Endothelial cell of umbilical vein (primary cell): ENCODE data around the gene GATAD2A. TPM values are rescaled to one million over a fixed set of nuclear protein-coding genes. Genes with fewer than 3 reads are reported as not detected.

Experiments
- BruUV-seq: library from RNA; stranded (reverse); fragments of 400-500 nt; replicated peaks from 2 replicates; lab custom pipeline; 2021; lab: Mats Ljungman, UMichigan
- CTCF ChIA-PET: fragments of 300-600, 350-600 bp; sonication (Branson Sonifier 250); formaldehyde crosslinking; loops from one replicate; lab custom pipeline; 2021; ENCODE audit warnings: antibody characterized with exemption, inconsistent platforms; lab: Charles Lee
- POLR2A ChIA-PET: fragments of 300-600, 350-600 bp; sonication (Branson Sonifier 250); formaldehyde crosslinking; loops from one replicate; lab custom pipeline; 2021; ENCODE audit warnings: antibody characterized with exemption, inconsistent platforms; lab: Charles Lee
- DNase-seq: peaks from one replicate; pipeline ENCODE4 v3.0.0-alpha.2; 2011; ENCODE audit warnings: low read depth, low spot score
- FAIRE-seq: peaks from 2 replicates; lab custom pipeline; 2011; peaks lifted over from hg19 to GRCh38; lab: Jason Lieb, UNC
- H2AFZ ChIP-seq: 2 replicates; pipeline ENCODE4 v1.6.0; 2012; ENCODE audit warnings: low read depth, low read length, control low read depth, inconsistent platforms
- H3K27ac ChIP-seq: 2 replicates; pipeline ENCODE4 v1.5.1; 2011; ENCODE audit warnings: low read depth, mild to moderate bottlenecking, control low read depth, low read length, moderate library complexity; ENCODE audit not compliant: insufficient read depth
- H3K27me3 ChIP-seq, 2 experiments: 2 replicates each; pipeline versions ENCODE4 v1.6.0 to v1.6.1; 2011; ENCODE audit warnings: low read length in 2 of 2, mixed read lengths in 1 of 2; ENCODE audit not compliant: control insufficient read depth in 2 of 2, insufficient read depth in 2 of 2
- H3K36me3 ChIP-seq, 2 experiments: 2 replicates in 1 of 2; 3 replicates in 1 of 2; pipeline ENCODE4 v1.5.1; 2011; ENCODE audit warnings: low read length in 2 of 2, mild to moderate bottlenecking in 1 of 2, moderate library complexity in 1 of 2; ENCODE audit not compliant: control insufficient read depth in 2 of 2, insufficient read depth in 2 of 2; ENCODE audit errors: extremely low read depth in 1 of 2
- H3K4me1 ChIP-seq: 3 replicates; pipeline ENCODE4 v1.5.1; 2011; ENCODE audit warnings: mild to moderate bottlenecking, low read length; ENCODE audit not compliant: control insufficient read depth, insufficient read depth; ENCODE audit errors: extremely low read depth
- H3K4me2 ChIP-seq: 2 replicates; pipeline ENCODE4 v1.6.1; 2011; ENCODE audit warnings: low read length, control low read depth, mixed read lengths; ENCODE audit not compliant: insufficient read depth
- H3K4me3 ChIP-seq, 3 experiments: fragments of 200-600 bp in 1 of 3; sonication (generic), shearing (Covaris generic) in 1 of 3; replicated peaks in 1 of 3; 2 replicates each; pipeline ENCODE4 v1.5.1; 2011 to 2016; ENCODE audit warnings: control low read depth in 3 of 3, low read length in 3 of 3, mild to moderate bottlenecking in 2 of 3, inconsistent platforms in 1 of 3, low read depth in 1 of 3, moderate library complexity in 1 of 3; ENCODE audit not compliant: insufficient read depth in 1 of 3
- H3K79me2 ChIP-seq: 2 replicates; pipeline ENCODE4 v1.6.0; 2012; ENCODE audit warnings: low read length, inconsistent platforms; ENCODE audit not compliant: control insufficient read depth, insufficient read depth
- H3K9ac ChIP-seq: replicated peaks from 2 replicates; pipeline ENCODE3; 2011; ENCODE audit warnings: low read length, control low read depth; ENCODE audit not compliant: insufficient read depth; ENCODE audit errors: extremely low read depth
- H3K9me1 ChIP-seq: replicated peaks from 3 replicates; pipeline ENCODE4 v1.6.0; 2011; ENCODE audit warnings: mild to moderate bottlenecking, low read length; ENCODE audit not compliant: control insufficient read depth, insufficient read depth; ENCODE audit errors: extremely low read depth
- H3K9me3 ChIP-seq: replicated peaks from 2 replicates; pipeline ENCODE4 v1.5.1; 2012; ENCODE audit warnings: low read length, inconsistent platforms; ENCODE audit not compliant: control insufficient read depth, insufficient read depth
- H4K20me1 ChIP-seq: replicated peaks from 2 replicates; pipeline ENCODE3; 2011; ENCODE audit warnings: mild to moderate bottlenecking, low read length; ENCODE audit not compliant: control insufficient read depth, insufficient read depth; ENCODE audit errors: extremely low read depth
- CTCF ChIP-seq, 2 donors: IDR thresholded peaks; 1 replicate in 1 of 2; 2 replicates in 1 of 2; pipeline ENCODE4 v1.5.1; 2011; ENCODE audit warnings: low read length in 2 of 2, mild to moderate bottlenecking in 2 of 2, moderate library complexity in 2 of 2, control low read depth in 1 of 2, inconsistent platforms in 1 of 2, low read depth in 1 of 2; ENCODE audit not compliant: insufficient read depth in 1 of 2; ENCODE audit errors: extremely low read depth in 1 of 2
- EZH2 ChIP-seq: IDR thresholded peaks from 2 replicates; pipeline ENCODE4 v1.6.1; 2012; ENCODE audit warnings: borderline replicate concordance, low read depth, mild to moderate bottlenecking, moderate library complexity, low read length, inconsistent platforms; ENCODE audit not compliant: severe bottlenecking
- FOS ChIP-seq: IDR thresholded peaks from 2 replicates; pipeline ENCODE4 v1.6.1; 2011; ENCODE audit warnings: mild to moderate bottlenecking, low read length, moderate library complexity, borderline replicate concordance; ENCODE audit not compliant: insufficient read depth
- GATA2 ChIP-seq: IDR thresholded peaks from 2 replicates; pipeline ENCODE4 v1.7.0; 2011; ENCODE audit warnings: low read depth, mild to moderate bottlenecking, moderate library complexity, mixed read lengths, low read length; ENCODE audit not compliant: insufficient read length, insufficient read depth
- JUN ChIP-seq: IDR thresholded peaks from 2 replicates; pipeline ENCODE4 v1.6.1; 2011; ENCODE audit warnings: borderline replicate concordance, low read depth; ENCODE audit not compliant: insufficient read length, insufficient read depth
- MAX ChIP-seq: IDR thresholded peaks from 2 replicates; pipeline ENCODE4 v1.6.1; 2011; ENCODE audit not compliant: insufficient read depth, insufficient read length
- MYC ChIP-seq: IDR thresholded peaks from one replicate; pipeline ENCODE4 v1.6.1; 2011; ENCODE audit warnings: mild to moderate bottlenecking, low read depth, low read length
- POLR2A ChIP-seq: IDR thresholded peaks from 2 replicates; pipeline ENCODE4 v1.6.1; 2012; ENCODE audit warnings: low read depth, mild to moderate bottlenecking, control low read depth, low read length
- POLR2AphosphoS5 ChIP-seq: IDR thresholded peaks from 2 replicates; pipeline ENCODE4 v1.6.1; 2012; ENCODE audit warnings: low read depth, mild to moderate bottlenecking, control low read depth, low read length, moderate library complexity; ENCODE audit not compliant: insufficient read depth
- dilution Hi-C: fragments of 300-500 bp; cut with MboI; formaldehyde crosslinking; loops from one replicate; pipeline ENCODE4 v1.15.0; 2019; ENCODE audit warnings: low sequenced_read_pairs; ENCODE audit not compliant: extremely low pct_ligation_motif_present
- intact Hi-C: fragments of 100-400 bp; cut with micrococcal nuclease; formaldehyde crosslinking; loops from one replicate; pipeline ENCODE4 v1.10.0; 2022
- polyA plus RNA-seq, 4 experiments: library from polyadenylated mRNA; depleted of rRNA in 3 of 4; stranded (reverse) in 3 of 4; unstranded in 1 of 4; fragments of >200 nt; gene quantifications; 2 replicates each; pipeline versions ENCODE4 v1.2.1 to v1.2.3, GENCODE V29; 2011 to 2012; ENCODE audit warnings: missing spikeins in 1 of 4
- total RNA-seq: library from RNA; stranded (reverse); gene quantifications from 2 replicates; pipeline ENCODE4 v1.2.3, GENCODE V29; 2021

GATAD2A gene
- total and polyA plus RNA-seq, 2 donors (not counting 3 experiments of a cell fraction or from before 2014, with no cell fraction given): 27.3 to 134 TPM

- Histone ChIP-seq H3K27ac (no peak overlapping the region), H4K20me1 (no peaks in the 10 kb centered on the region), H3K36me3 (peaks cover 3 to 4% of the 10 kb centered on the region in 2 experiments), H3K9ac (no peak overlapping the region), H2AFZ (no peak overlapping the region), H3K4me3 (no peak overlapping the region), H3K27me3 (no peaks in the 10 kb centered on the region), H3K4me1 (no peaks in the 10 kb centered on the region), H3K9me3 (no peaks in the 10 kb centered on the region), H3K4me2 (no peak overlapping the region), H3K9me1 (no peaks in the 10 kb centered on the region), H3K79me2 (peaks cover 14% of the 10 kb centered on the region)
- POLR2A ChIA-PET: no interaction called here
- FAIRE-seq: no peak
- intact Hi-C loops (no loop called here), dilution Hi-C loops (no loop called here)
- TF ChIP-seq GATA2: no peak
- TF ChIP-seq CTCF (IDR thresholded peaks at IDR 0.05; ENCODE audit: extremely low read depth in 1 of 2, insufficient read depth in 1 of 2, low read depth in 1 of 2, low read length in 2 of 2): no peak
- no peak for TF ChIP-seq POLR2A
- no peak for TF ChIP-seq JUN
- no peak for TF ChIP-seq EZH2
- no peak for TF ChIP-seq POLR2AphosphoS5
- TF ChIP-seq FOS: no peak
- no peak for TF ChIP-seq MAX
- no peak for TF ChIP-seq MYC
- no peak for DNase-seq
- BruUV-seq: no TSS peak
- CTCF ChIA-PET: no interaction called here
Observed at GRCh38 chr19:19523177-19523576, 117.7 kb downstream of the GATAD2A start.
